HG03039 (cell line): ENCODE data around the gene HOXA7.

Experiments used
- ATAC-seq: cut with Tn5 transposase; IDR thresholded peaks from one replicate; pipeline ENCODE4 v1.9.1; 2021; ENCODE audit warnings: mild to moderate bottlenecking, moderate library complexity; ENCODE audit not compliant: unreplicated experiment

Gene HOXA7

GRCh38 chr7:27156508-27156898 lies at the start of gene HOXA7:
Gene HOXA7, minus strand, starts transcription at chr7:27156675. Its CDS starts 130 bp downstream, at chr7:27156545.
- ATAC-seq, result no peak

DNA sequence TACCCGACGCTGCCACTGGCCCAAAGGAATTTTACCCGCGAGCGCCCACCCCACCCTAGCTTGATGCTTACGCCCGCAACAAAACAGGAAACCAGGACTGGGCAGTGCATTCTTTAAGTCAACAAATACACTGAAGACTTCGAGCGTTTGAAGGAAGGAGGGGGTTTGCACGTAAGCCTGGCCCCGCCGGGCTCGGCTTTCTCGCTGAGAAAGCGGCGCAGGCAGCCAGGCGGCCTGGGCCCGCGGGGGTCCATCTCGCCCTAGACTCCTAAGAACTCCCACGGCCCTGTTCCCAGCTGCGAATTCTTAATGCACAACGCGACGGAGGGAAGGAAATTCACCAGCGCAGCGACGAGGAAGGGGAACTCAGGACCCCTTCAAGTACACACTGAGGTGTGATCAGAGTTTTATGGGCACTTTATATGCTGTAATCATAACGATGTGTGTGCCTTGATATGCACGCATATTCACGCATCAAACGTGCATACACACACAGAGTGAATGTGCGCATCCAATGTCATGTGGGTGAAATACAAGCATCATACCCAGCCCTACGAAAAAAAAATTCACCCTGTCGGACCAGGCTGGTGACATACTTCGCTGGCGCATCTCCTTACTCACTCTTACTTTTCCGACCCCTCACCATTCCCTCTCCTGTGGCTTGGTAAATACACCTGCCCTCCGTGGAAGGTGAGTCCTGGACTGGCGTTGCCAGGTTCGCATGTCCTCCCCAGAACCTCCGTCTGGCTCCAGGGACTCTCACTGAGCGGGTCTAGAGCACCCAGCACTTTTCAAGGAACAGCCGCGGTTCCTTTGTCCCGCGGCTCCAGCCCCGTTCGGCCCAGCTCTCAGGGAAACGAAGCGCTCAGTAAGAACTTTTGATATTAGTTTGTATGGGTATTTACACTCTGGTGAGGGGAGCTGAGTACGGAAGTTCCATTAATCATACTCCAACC lies 49.1 kb upstream of the HOXA7 start:
- no peak for ATAC-seq

- ATAC-seq, result no peak
Measured at GRCh38 chr7:27204851-27205322, 48.4 kb upstream of the HOXA7 start.

DNA sequence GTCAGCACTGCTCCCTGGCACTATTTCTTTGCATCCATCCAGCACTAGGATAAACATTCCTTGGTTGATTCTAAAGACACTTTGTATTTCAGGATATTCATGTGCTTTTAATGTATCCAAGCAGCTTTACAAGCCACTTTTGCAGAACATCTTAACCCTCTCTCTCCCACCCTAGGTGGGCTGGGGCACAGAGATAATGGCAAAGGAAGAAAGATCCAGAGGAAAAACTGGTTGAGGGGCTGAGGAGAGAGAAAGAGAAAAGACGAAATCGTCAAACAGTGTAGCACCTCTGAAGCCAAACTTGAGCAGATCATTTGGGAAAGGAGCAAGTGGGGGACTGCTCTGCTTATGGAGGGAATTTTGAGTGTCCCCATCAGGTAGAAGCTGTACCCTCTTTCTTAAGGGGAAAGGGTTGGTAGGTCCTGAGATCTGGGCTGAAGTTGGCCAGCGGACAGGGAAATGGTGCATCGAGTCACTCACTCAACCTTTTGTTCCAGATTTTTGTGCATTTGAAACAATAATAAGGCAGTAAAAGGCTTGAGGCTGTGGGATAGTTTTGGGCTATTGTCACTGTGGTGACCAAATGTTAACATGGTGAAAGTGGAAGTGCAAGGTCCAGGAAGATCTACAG lies 47.6 kb upstream of the HOXA7 start:
- ATAC-seq, result no peak

GRCh38 chr7:27203365-27203953 lies 47.0 kb upstream of the HOXA7 start:
- no peak for ATAC-seq

DNA sequence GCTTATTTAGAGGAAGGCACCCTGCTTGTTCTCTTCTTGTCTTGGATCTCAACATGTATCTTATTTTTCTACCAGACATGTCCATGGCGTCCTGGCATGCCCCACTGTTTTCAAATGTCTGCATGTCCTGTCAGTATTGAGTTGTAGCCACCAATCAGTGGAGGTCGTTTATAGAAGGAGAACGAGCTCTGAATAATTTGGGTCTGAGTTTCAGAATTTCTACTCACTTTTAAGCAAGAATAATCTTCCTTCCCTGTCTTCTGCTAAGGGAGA lies 46.3 kb upstream of the HOXA7 start:
- ATAC-seq, result no peak

GRCh38 chr7:27202018-27202861 lies 45.8 kb upstream of the HOXA7 start:
- ATAC-seq, result no peak

DNA sequence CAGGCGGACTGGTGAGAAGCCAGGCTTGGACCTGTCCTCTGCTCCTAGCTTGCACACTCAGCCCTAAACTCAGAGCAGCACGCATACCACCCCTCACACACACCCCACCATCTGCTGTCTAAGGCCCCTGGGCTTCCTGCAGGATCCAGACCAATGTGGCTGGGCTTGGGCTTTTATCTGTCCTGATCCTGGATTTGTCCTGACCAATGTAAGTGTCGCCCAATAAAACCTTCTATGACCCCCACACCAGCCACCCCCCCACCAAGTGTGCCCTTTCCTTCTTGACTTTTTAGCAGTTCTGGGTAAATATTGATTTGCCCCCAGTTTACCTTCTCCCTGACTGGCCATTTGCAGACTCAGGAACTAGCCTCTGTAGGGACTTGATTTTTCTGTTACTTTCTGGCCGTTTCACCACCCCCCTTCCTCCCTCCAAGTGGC lies 45.1 kb upstream of the HOXA7 start:
- ATAC-seq, result no peak

GRCh38 chr7:27200761-27201579 lies 44.5 kb upstream of the HOXA7 start:
- ATAC-seq, result no peak

- no peak for ATAC-seq
Measured at GRCh38 chr7:27199849-27200760, 43.6 kb upstream of the HOXA7 start, which contains the start of gene HOXA13. Gene HOXA13, minus strand, starts transcription at chr7:27200091. Its CDS starts 14 bp downstream, at chr7:27200077.

DNA sequence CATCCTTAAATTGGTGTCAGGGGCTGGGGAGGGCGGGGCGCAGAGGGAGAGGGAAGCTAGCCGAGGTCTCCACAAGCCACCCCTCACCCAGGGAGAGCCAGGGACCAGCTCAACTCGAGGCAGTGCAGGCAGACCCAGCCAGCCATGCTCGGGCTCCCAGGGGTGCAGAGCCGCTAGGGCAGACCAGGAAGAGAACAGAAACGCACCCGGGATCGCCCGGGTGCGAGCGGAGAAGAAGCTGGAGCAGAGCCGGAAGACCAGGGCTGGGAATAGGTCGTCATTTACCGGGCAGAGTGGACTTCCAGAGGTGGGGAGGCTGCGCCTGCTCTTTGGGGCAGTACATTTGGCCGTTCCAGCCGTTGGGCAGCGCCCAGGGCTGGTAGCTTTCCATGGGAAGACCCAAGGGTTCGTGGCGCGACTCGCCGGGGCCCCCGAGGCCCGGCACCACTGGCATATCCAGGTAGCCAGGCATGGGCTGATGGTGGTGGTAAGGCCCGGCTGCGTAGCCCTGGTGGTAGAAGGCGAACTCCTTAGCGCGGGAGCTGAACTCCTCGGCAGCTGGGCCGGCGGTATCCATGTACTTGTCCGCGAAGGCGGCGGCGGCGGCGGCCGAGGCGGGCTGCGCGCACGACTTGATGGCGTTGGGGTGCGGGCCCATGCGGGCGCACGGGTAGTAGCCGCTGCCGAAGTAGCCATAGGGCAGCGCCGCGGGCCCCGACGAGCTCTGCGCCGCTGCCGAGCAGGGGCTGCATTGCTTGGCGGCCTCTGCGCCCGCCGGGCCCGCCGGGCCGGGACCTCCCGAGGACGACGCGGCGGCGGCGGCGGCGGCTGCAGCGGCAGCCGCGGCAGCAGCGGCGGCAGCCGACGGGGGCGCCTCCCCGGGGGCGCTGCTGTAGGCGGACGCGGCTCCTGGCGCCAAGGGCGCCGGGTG lies 42.7 kb upstream of the HOXA7 start:
- ATAC-seq, result no peak

DNA sequence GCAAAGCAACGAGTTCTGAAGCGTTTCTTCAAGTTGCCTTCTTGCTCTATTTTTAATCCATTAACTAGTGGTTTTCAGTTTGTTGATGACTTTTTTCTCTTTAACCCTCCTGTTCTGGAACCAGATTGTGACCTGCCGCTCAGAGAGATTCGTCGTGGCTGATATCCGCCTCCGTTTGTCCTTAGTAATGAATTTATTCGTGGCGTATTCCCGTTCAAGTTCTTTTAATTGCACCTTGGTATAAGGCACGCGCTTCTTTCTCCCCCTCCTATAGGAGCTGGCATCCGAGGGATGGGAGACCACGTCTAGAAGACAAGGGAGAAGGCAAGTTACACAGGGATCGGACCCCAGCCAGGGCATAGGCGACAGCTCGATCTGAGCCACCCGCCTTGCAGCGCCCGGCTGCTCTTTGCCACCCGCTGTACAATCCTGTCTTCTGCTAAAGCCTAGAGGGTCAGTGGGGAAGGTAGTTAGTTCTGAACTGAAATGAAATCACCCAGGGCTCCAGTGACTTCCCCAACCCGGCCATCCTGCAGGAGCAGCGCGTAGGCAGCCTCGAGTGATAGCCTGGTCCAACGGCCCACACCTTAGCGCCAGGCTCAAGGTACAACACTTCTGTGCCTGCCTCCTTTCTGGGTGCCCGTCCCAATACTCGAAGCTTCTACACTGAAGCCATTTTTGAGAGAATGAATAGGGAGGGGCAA lies 41.8 kb upstream of the HOXA7 start:
- no peak for ATAC-seq

- ATAC-seq, result no peak
Measured at GRCh38 chr7:27197137-27198042, 40.9 kb upstream of the HOXA7 start.

- ATAC-seq, result no peak
Measured at GRCh38 chr7:27196287-27196767, 39.9 kb upstream of the HOXA7 start.

DNA sequence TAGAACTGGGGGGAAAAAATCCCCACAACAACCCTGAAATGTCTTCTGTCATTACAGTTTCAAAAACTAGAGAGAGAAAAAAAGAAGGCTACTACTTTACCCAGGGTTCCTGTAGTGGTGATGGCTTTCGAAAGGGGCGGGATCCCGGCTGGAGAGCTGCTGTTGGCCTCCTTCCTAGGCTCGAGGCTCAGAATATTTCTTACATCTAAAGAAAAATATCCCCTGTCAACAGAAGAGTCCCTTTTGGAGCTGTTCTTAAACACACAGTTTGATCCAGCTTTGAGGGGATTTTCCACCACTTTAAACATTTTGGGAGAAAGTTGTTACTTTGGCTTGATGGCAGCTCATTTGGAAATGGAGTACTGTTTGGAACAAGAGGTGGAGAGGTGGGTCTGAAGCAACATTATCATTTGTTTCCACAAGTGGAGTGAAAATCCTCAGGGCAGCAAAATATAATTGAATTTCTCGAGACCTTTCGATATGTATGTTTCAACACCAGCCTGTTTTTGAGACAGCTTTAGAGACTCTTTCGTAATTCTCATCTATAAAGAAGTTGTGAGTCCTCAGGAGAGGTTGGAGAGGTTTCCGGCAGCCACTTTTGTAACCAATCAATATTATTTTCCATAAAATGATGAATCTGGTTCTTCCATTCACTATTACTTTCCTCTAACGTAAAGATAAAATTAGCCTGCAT lies 38.4 kb upstream of the HOXA7 start:
- no peak for ATAC-seq

- ATAC-seq, result no peak
Measured at GRCh38 chr7:27194002-27194352, 37.5 kb upstream of the HOXA7 start.
